K562 (cell line): ENCODE data around the gene CARS2. TPM values are rescaled to one million over a fixed set of nuclear protein-coding genes. Genes with fewer than 3 reads are reported as not detected.

ENCODE experiments used
- ATAC-seq: fragments of 200-7000 bp; cut with Tn5 transposase; 3 replicates; pipeline ENCODE4 v1.9.1; 2020; ENCODE audit warnings: moderate library complexity
- BruUV-seq: library from RNA; stranded (reverse); fragments of 400-500 nt; replicated peaks from 2 replicates; lab custom pipeline; 2021; lab: Mats Ljungman, UMichigan
- CTCF ChIA-PET: fragments of 300-600 bp; formaldehyde crosslinking; extraction: SDS; loops from one replicate; lab custom pipeline; 2021; ENCODE audit warnings: low intra/inter-chr PET ratio; lab: Yijun Ruan, JAX
- POLR2A ChIA-PET: fragments of 300-600, 350-650 bp; sonication (Branson Sonifier 250); formaldehyde crosslinking; extraction: SDS; loops from one replicate; lab custom pipeline; 2021; ENCODE audit warnings: antibody characterized with exemption, inconsistent platforms; lab: Yijun Ruan, JAX
- DNase-seq, 4 experiments: peaks; one replicate each; pipeline versions ENCODE4 v3.0.0 to v3.0.0-alpha.2; 2011 to 2018; ENCODE audit warnings: low spot score in 3 of 4, mixed read lengths in 3 of 4; ENCODE audit errors: extremely low read depth in 1 of 4
- FAIRE-seq: peaks from 2 replicates; lab custom pipeline; 2011; peaks lifted over from hg19 to GRCh38; lab: Jason Lieb, UNC
- H2AFZ ChIP-seq: 2 replicates; pipeline ENCODE4 v1.6.0; 2011; ENCODE audit warnings: low read depth, low read length, control low read depth, inconsistent platforms
- H3K27ac ChIP-seq: fragments of 200-600 bp; 3 replicates; pipeline ENCODE4 v1.8.0; 2011; ENCODE audit warnings: low read depth, mild to moderate bottlenecking, control low read depth, inconsistent platforms, low read length, moderate library complexity, mixed read lengths; ENCODE audit errors: extremely low read depth
- H3K27me3 ChIP-seq, 2 experiments: fragments of 300-600 bp in 1 of 2; 2 replicates in 1 of 2; 3 replicates in 1 of 2; pipeline versions ENCODE4 v1.6.0 to v1.8.0; 2011; ENCODE audit warnings: inconsistent platforms in 2 of 2, low read length in 2 of 2, mild to moderate bottlenecking in 1 of 2, mixed read lengths in 1 of 2, moderate library complexity in 1 of 2; ENCODE audit not compliant: control insufficient read depth in 2 of 2, insufficient read depth in 2 of 2
- H3K36me3 ChIP-seq: fragments of 300-600 bp; 3 replicates; pipeline ENCODE4 v1.8.0; 2011; ENCODE audit warnings: mild to moderate bottlenecking, low read length, inconsistent platforms; ENCODE audit not compliant: control insufficient read depth, insufficient read depth
- H3K4me1 ChIP-seq, 2 experiments: fragments of 200-600 bp in 1 of 2; replicated peaks in 1 of 2; 2 replicates in 1 of 2; 3 replicates in 1 of 2; pipeline versions ENCODE4 v1.5.1 to v1.8.0; 2011; ENCODE audit warnings: inconsistent platforms in 2 of 2, low read length in 2 of 2, mild to moderate bottlenecking in 1 of 2, mixed read lengths in 1 of 2, moderate library complexity in 1 of 2; ENCODE audit not compliant: control insufficient read depth in 2 of 2, insufficient read depth in 2 of 2
- H3K4me2 ChIP-seq: 2 replicates; pipeline ENCODE4 v1.6.1; 2011; ENCODE audit warnings: low read length, control low read depth, inconsistent platforms, mixed read lengths; ENCODE audit not compliant: insufficient read depth
- H3K4me3 ChIP-seq: fragments of 200-600 bp; sonication (generic), shearing (Covaris generic); 2 replicates; pipeline ENCODE4 v1.5.1; 2016; ENCODE audit warnings: control low read depth, inconsistent platforms
- H3K79me2 ChIP-seq: fragments of 200-600 bp; 3 replicates; pipeline ENCODE4 v1.8.0; 2011; ENCODE audit warnings: low read length, inconsistent platforms; ENCODE audit not compliant: control insufficient read depth, insufficient read depth
- H3K9ac ChIP-seq, 2 experiments: 2 replicates each; pipeline versions ENCODE4 v1.6.0 to v1.6.1; 2011; ENCODE audit warnings: low read depth in 2 of 2, low read length in 2 of 2, control low read depth in 1 of 2, inconsistent platforms in 1 of 2, mild to moderate bottlenecking in 1 of 2, mixed read lengths in 1 of 2; ENCODE audit not compliant: insufficient read depth in 1 of 2
- H3K9me1 ChIP-seq: one replicate; pipeline ENCODE4 v1.6.0; 2011; ENCODE audit warnings: inconsistent platforms, mild to moderate bottlenecking, low read length, moderate library complexity; ENCODE audit not compliant: control insufficient read depth, insufficient read depth
- H3K9me3 ChIP-seq: replicated peaks from 2 replicates; pipeline ENCODE4 v1.5.1; 2011; ENCODE audit warnings: low read depth, low read length, inconsistent platforms; ENCODE audit not compliant: control insufficient read depth, insufficient read depth
- H4K20me1 ChIP-seq: replicated peaks from 2 replicates; pipeline ENCODE4 v1.6.1; 2011; ENCODE audit warnings: low read length, inconsistent platforms, mixed read lengths; ENCODE audit not compliant: control insufficient read depth, insufficient read depth
- CREB1 ChIP-seq, 2 experiments: sonication (generic) in 1 of 2; formaldehyde crosslinking in 1 of 2; IDR thresholded peaks; 2 replicates each; pipeline versions ENCODE4 v1.6.1 to v1.8.0; 2012 to 2022; ENCODE audit warnings: inconsistent platforms in 1 of 2, mild to moderate bottlenecking in 1 of 2, missing genetic modification reagents in 1 of 2, moderate library complexity in 1 of 2
- FOSL1 ChIP-seq: fragments of 200-800 bp; sonication (Bioruptor generic); conservative IDR thresholded peaks from 2 replicates; pipeline ENCODE4 v1.6.1; 2016; ENCODE audit warnings: missing genetic modification characterization, missing compliant biosample characterization
- ILF3 ChIP-seq: fragments of 450-650 bp; IDR thresholded peaks from 2 replicates; pipeline ENCODE4 v1.6.1; 2018; ENCODE audit warnings: antibody characterized with exemption, mild to moderate bottlenecking, moderate library complexity, borderline replicate concordance
- JUNB ChIP-seq: fragments of 450-650 bp; formaldehyde crosslinking; conservative IDR thresholded peaks from 2 replicates; pipeline ENCODE4 v1.4.0; 2020; ENCODE audit warnings: mild to moderate bottlenecking
- NCOA4 ChIP-seq: fragments of 450-650 bp; IDR thresholded peaks from 2 replicates; pipeline ENCODE4 v1.6.1; 2018; ENCODE audit warnings: mild to moderate bottlenecking; ENCODE audit not compliant: partially characterized antibody
- NFYB ChIP-seq: IDR thresholded peaks from 2 replicates; pipeline ENCODE4 v1.6.1; 2011; ENCODE audit warnings: mild to moderate bottlenecking, moderate library complexity; ENCODE audit not compliant: insufficient read length; ENCODE audit errors: extremely low read depth
- OTX1 ChIP-seq: fragments of 450-650 bp; formaldehyde crosslinking; IDR thresholded peaks from 2 replicates; pipeline ENCODE4 v1.4.0; 2022; ENCODE audit warnings: mild to moderate bottlenecking
- POLR2H ChIP-seq: IDR thresholded peaks from 2 replicates; pipeline ENCODE4 v1.6.1; 2016; ENCODE audit warnings: missing genetic modification characterization, low read depth, mild to moderate bottlenecking, control low read depth, missing compliant biosample characterization, moderate library complexity
- PPARD ChIP-seq: fragments of 250-450 bp; sonication (Bioruptor Pico); IDR thresholded peaks from 2 replicates; pipeline ENCODE4 v1.8.0; 2022; ENCODE audit warnings: inconsistent platforms, mild to moderate bottlenecking, moderate library complexity
- RFX7 ChIP-seq: fragments of 250-450 bp; sonication (Bioruptor Pico); IDR thresholded peaks from 2 replicates; pipeline ENCODE4 v1.5.1; 2021; ENCODE audit warnings: mild to moderate bottlenecking
- SNRNP70 ChIP-seq: fragments of 200-400 bp; formaldehyde crosslinking; optimal IDR thresholded peaks from 2 replicates; pipeline ENCODE3; 2017; ENCODE audit warnings: low read depth, low read length
- SREBF2 ChIP-seq: sonication (generic); formaldehyde crosslinking; IDR thresholded peaks from 2 replicates; pipeline ENCODE4 v1.4.0; 2020; ENCODE audit warnings: mild to moderate bottlenecking, missing genetic modification reagents
- ZBED1 ChIP-seq: IDR thresholded peaks from 2 replicates; pipeline ENCODE4 v1.6.1; 2014
- ZNF140 ChIP-seq: fragments of 250-450 bp; sonication (Bioruptor Pico); IDR thresholded peaks from 2 replicates; pipeline ENCODE4 v1.8.0; 2021; ENCODE audit warnings: moderate library complexity, mild to moderate bottlenecking, inconsistent platforms
- ZNF184 ChIP-seq: sonication (generic); formaldehyde crosslinking; IDR thresholded peaks from 2 replicates; pipeline ENCODE4 v1.5.0; 2020; ENCODE audit warnings: missing genetic modification reagents
- ZNF436 ChIP-seq: fragments of 250-450, 450-650 bp; sonication (Bioruptor Pico); formaldehyde crosslinking; IDR thresholded peaks from 2 replicates; pipeline ENCODE4 v1.7.0; 2020; ENCODE audit warnings: mild to moderate bottlenecking
- ZZZ3 ChIP-seq: fragments of 450-650 bp; IDR thresholded peaks from 2 replicates; pipeline ENCODE4 v1.6.1; 2016; ENCODE audit warnings: antibody characterized with exemption, mild to moderate bottlenecking, moderate library complexity
- WGBS: fragments of 100-300 bp; shearing (Covaris generic); methylation state at CpG from one replicate; pipeline ENCODE4 v1.1.6; 2016; ENCODE audit warnings: low coverage, mixed read lengths; ENCODE audit not compliant: insufficient coverage; ENCODE audit errors: missing lambda C conversion rate; 5-methylcytosine and 5-hydroxymethylcytosine counted together
- in situ Hi-C: fragments of 300-500 bp; cut with MboI; formaldehyde crosslinking; loops from 4 replicates; pipeline ENCODE4 v1.15.0; 2018; ENCODE audit warnings: inconsistent platforms, mixed read lengths
- intact Hi-C: fragments of 100-400 bp; cut with micrococcal nuclease; formaldehyde crosslinking; loops from 2 replicates; pipeline ENCODE4 v1.14.2; 2022
- polyA plus RNA-seq, 8 experiments: library from polyadenylated mRNA; depleted of rRNA in 4 of 8; stranded (reverse) in 5 of 8; unstranded in 3 of 8; fragments of >200 nt; fragmentation: Nextera tagmentation in 2 of 8; fragmentation: Illumina TruSeq in 1 of 8; extraction: Ambion mirVana in 2 of 8; extraction: Trizol in 1 of 8; gene quantifications; 2 replicates each; pipeline versions ENCODE4 v1.2.1 to v1.2.3, GENCODE V29; 2011 to 2014; ENCODE audit warnings: inconsistent platforms in 1 of 8, missing spikeins in 1 of 8
- total RNA-seq, 7 experiments: library from RNA; depleted of rRNA in 6 of 7; stranded (reverse); fragments of >200 nt in 6 of 7; fragmentation: Illumina TruSeq in 2 of 7; extraction: Trizol in 2 of 7; gene quantifications; 2 replicates each; pipeline versions ENCODE4 v1.2.1 to v1.2.3, GENCODE V29; 2011 to 2021; ENCODE audit warnings: low replicate concordance in 1 of 7
- TF ChIP-seq, protein P1 (sequence below): fragments of 450-650 bp; formaldehyde crosslinking; IDR thresholded peaks from 2 replicates; pipeline ENCODE4 v1.4.0; 2020; ENCODE audit warnings: mild to moderate bottlenecking, moderate library complexity

The CARS2 gene
- total and polyA plus RNA-seq, 9 of the 15 experiments (the other 6 are each of a cell fraction or from before 2014, with no cell fraction given), result 1.7 to 37.4 (median 30.5) TPM

DNA sequence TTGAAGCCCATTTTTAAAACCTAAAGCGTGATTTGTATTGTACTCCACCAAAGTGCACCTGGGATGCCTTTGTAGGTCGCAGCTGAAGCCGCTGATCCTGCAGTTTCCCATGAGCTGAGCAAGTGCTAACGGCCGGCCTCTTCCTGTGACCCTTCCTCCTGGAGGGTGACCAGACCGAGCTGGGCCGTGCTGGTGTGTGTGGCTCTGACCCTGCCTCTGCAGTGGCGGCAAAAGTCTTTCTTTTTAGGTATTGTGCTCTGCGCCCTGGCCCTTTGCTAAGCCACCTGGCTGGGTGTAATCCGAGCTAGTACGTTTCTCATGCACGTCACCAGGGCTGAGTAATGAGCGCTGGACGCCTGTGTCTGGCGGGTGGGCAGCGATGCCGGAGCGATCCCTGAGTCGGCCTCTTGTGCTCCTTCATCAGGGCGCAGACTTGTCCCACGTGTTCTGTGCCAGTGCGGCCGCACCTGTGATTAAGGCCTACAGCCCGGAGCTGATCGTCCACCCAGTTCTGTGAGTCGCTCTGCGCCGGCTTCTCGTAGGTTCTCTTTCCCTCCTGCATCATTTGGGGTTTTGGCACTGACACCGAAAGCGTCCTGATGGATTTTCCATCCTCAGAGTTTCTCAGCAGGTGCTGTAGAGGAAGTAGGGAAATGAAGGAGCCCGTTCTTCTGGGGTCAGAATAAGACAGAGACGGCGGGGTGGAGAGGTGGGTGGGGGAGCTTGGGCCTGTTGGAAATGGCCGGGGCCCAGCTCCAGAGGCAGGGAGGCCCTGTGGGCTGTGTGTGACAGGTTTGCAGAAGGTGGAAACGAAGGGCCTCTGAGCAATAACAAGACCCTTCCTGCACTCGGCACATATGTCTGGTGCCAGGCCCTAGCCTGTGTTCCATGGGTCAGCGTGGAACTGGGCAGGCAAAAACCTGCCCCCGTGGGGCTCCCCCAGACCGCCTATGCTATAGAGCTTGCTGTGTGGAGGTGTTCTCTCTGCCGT is 80.9 kb downstream of the CARS2 start (continued):
- TF ChIP-seq, protein P1, sequence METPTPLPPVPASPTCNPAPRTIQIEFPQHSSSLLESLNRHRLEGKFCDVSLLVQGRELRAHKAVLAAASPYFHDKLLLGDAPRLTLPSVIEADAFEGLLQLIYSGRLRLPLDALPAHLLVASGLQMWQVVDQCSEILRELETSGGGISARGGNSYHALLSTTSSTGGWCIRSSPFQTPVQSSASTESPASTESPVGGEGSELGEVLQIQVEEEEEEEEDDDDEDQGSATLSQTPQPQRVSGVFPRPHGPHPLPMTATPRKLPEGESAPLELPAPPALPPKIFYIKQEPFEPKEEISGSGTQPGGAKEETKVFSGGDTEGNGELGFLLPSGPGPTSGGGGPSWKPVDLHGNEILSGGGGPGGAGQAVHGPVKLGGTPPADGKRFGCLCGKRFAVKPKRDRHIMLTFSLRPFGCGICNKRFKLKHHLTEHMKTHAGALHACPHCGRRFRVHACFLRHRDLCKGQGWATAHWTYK (CRISPR knock-in tag), result no peak
- TF ChIP-seq FOSL1 (tag), result no peak
- no peak for TF ChIP-seq ZNF184 (CRISPR knock-in tag)
- TF ChIP-seq ZBED1, result no peak
- no peak for TF ChIP-seq ZNF140 (CRISPR knock-in tag)
- TF ChIP-seq NFYB, result no peak

DNA sequence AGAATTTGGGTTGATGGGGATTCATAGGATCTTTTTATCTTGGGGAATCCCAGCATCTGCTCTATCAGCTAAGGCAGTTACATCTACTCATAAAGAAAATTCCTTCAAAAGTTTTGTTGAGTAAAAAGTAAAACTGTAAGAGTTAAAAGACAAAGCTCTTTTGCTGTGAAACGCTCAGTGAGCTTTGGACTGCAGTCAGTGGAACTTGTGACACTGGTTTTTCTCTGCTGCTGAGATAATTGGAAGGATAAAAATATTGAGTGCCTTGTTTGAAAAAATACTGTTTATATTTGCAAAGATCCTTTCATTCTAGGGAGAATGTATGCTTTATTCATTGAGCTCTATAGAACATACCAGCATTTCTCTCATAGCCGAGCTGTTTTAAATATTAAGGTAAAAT is 85.3 kb downstream of the CARS2 start:
- no TSS peak for BruUV-seq
- Histone ChIP-seq H3K4me2 (no peak overlapping the region), H3K36me3 (peaks cover 30% of the 10 kb centered on the region; the same call in 2 of the 3 replicates), H3K4me1 (peaks cover 18 to 22% of the 10 kb centered on the region in 2 experiments), H3K4me3 (no peak overlapping the region), H4K20me1 (peaks cover 25% of the 10 kb centered on the region), H3K9me1 (no peaks in the 10 kb centered on the region), H3K9ac (no peak overlapping the region), H3K27me3 (no peaks in the 10 kb centered on the region), H3K79me2 (peaks cover 77% of the 10 kb centered on the region), H2AFZ (no peak overlapping the region), H3K27ac (no peak overlapping the region), H3K9me3 (no peaks in the 10 kb centered on the region)
- DNase-seq (no peak), FAIRE-seq (no peak), ATAC-seq (no peak)
- POLR2A ChIA-PET, result interaction anchor here (0.7 kb wide), 2 partner anchors 58 to 1015 kb away, joined by 3 to 5 read pairs; no protein-coding TSS in a partner anchor
- whole genome bisulfite sequencing, result 88% methylated on average over 2 of the region's 2 CpGs
- no peak for TF ChIP-seq CREB1 (IDR thresholded peaks at IDR 0.05)
- TF ChIP-seq CREB1 (CRISPR knock-in tag; IDR thresholded peaks at IDR 0.05), result no peak
- TF ChIP-seq ZNF436, result no peak
- TF ChIP-seq SREBF2 (CRISPR knock-in tag), result no peak
- no peak for TF ChIP-seq SNRNP70
- TF ChIP-seq PPARD (CRISPR knock-in tag), result no peak
- TF ChIP-seq RFX7 (CRISPR knock-in tag), result no peak
- no peak for TF ChIP-seq POLR2H (tag)
- no peak for TF ChIP-seq OTX1
- no peak for TF ChIP-seq NCOA4
- TF ChIP-seq ILF3, result no peak
- no peak for TF ChIP-seq ZZZ3
- no peak for TF ChIP-seq JUNB (CRISPR knock-in tag)
- CTCF ChIA-PET, result no interaction called here
- intact Hi-C loops, result no loop called here
- in situ Hi-C loops, result no loop called here
